Measurements from ENCODE around the gene DKK2. TPM values are rescaled to one million over a fixed set of nuclear protein-coding genes. Genes with fewer than 3 reads are reported as not detected.

Gene DKK2
- total RNA-seq, 1 experiment from 2014 or later = 0.11 TPM

DNA sequence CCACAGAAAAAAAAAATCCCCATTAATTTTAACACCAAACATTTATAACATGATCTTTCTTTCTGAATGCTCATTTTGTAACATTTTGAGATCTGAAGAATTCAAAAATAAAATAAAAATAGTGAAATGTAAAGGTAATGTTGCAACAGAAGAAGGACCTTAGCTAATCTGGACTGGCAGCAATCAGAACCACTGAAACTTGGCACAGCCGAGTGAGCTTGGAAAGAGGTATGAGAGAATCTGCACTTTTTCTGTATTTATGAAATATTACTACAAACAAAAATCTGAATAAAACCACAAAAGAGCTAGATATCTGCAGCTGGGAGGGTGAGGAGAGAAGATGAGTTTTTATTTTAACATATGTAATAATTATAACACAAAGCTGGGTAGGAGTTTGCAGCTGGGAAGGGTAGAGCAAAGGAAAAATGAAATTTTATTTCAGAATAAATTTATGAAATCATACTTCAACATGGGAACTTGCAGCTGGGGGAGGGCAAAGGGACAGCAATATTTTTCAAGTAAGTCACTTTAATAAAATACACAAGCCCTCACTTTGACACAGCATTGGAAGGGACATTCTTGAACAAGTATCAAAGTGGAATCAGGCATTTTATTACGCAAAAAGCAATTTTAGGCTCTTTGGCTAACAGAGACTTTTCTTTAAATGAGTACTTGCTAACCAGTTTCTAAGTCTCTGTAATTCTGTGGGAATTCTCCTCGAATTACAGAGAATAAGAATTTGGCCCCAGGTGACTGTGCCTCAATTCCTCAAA, 26.7 kb downstream of the DKK2 start:
- H3K27me3 ChIP-seq (ENCODE audit: insufficient read depth, low read length) = no peaks in the 10 kb centered on the region
- Mint-ChIP-seq H3K4me1 (no peaks in the 10 kb centered on the region), H3K36me3 (ENCODE audit: insufficient read depth in 1 of 3, low read depth in 3 of 3) (no peaks in the 10 kb centered on the region), H3K4me3 (no peak overlapping the region), H3K27ac (no peak overlapping the region), H3K9me3 (no peaks in the 10 kb centered on the region), H3K27me3 (ENCODE audit: low read depth) (no peaks in the 10 kb centered on the region)
- no peak overlapping the region for H4K5ac ChIP-seq (ENCODE audit: insufficient read length, low read depth, low read length)
- no peak overlapping the region for H2BK5ac ChIP-seq (ENCODE audit: insufficient read length, low read length)
- no peak overlapping the region for H3K56ac ChIP-seq (ENCODE audit: insufficient read length, low read depth, low read length)
- no peak overlapping the region for H3K27ac ChIP-seq (ENCODE audit: insufficient read length, low read depth, low read length)
- H3K4me2 ChIP-seq (ENCODE audit: insufficient read depth, insufficient read length, low read length) = no peak overlapping the region
- no peak overlapping the region for H2BK15ac ChIP-seq (ENCODE audit: low read depth, low read length)
- no peak overlapping the region for H4K8ac ChIP-seq (replicated peaks; ENCODE audit: insufficient read length, low read depth, low read length)
- H3K23ac ChIP-seq (ENCODE audit: insufficient read length, low read depth, low read length) = no peak overlapping the region
- no peak overlapping the region for H2AK5ac ChIP-seq (ENCODE audit: insufficient read length, low read length)
- H3K79me1 ChIP-seq (ENCODE audit: insufficient read depth, low read depth, low read length, poor library complexity, severe bottlenecking) = no peaks in the 10 kb centered on the region
- TF ChIP-seq, protein P1, sequence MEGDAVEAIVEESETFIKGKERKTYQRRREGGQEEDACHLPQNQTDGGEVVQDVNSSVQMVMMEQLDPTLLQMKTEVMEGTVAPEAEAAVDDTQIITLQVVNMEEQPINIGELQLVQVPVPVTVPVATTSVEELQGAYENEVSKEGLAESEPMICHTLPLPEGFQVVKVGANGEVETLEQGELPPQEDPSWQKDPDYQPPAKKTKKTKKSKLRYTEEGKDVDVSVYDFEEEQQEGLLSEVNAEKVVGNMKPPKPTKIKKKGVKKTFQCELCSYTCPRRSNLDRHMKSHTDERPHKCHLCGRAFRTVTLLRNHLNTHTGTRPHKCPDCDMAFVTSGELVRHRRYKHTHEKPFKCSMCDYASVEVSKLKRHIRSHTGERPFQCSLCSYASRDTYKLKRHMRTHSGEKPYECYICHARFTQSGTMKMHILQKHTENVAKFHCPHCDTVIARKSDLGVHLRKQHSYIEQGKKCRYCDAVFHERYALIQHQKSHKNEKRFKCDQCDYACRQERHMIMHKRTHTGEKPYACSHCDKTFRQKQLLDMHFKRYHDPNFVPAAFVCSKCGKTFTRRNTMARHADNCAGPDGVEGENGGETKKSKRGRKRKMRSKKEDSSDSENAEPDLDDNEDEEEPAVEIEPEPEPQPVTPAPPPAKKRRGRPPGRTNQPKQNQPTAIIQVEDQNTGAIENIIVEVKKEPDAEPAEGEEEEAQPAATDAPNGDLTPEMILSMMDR (conservative IDR thresholded peaks at IDR 0.05) = no peak
- no peak overlapping the region for H4K91ac ChIP-seq (ENCODE audit: insufficient read length, low read depth, low read length)
- H2AFZ ChIP-seq (ENCODE audit: low read length) = no peak overlapping the region
- H2BK12ac ChIP-seq (ENCODE audit: insufficient read length, low read depth, low read length) = no peak overlapping the region
- no peak overlapping the region for H3K9ac ChIP-seq (ENCODE audit: extremely low read depth, insufficient read length, low read length)
- no peak overlapping the region for H3K14ac ChIP-seq (ENCODE audit: insufficient read depth, low read length)
- no peaks in the 10 kb centered on the region for H3K23me2 ChIP-seq (ENCODE audit: insufficient read length, low read depth, low read length, poor library complexity, severe bottlenecking)
- WGBS (ENCODE audit: extremely low coverage, insufficient read length, low lambda C conversion rate) = no CpG with 5 or more reads among the region's 3 CpGs
- H2BK120ac ChIP-seq (ENCODE audit: low read depth, low read length, poor library complexity, severe bottlenecking) = no peak overlapping the region
- H3K9me3 ChIP-seq (ENCODE audit: control insufficient read depth, low read depth, low read length) = no peaks in the 10 kb centered on the region
- no peaks in the 10 kb centered on the region for H4K20me1 ChIP-seq (ENCODE audit: control insufficient read depth, insufficient read depth, insufficient read length)
- no peak for DNase-seq
- H3K4me1 ChIP-seq (ENCODE audit: insufficient read depth, low read length) = no peaks in the 10 kb centered on the region
- H3T11ph ChIP-seq (ENCODE audit: low read length) = no peak overlapping the region
- no peak overlapping the region for H2BK20ac ChIP-seq (ENCODE audit: low read depth, low read length, poor library complexity, severe bottlenecking)
- H3K18ac ChIP-seq (ENCODE audit: insufficient read length, low read depth, low read length) = no peak overlapping the region
- no peaks in the 10 kb centered on the region for H3K79me2 ChIP-seq (ENCODE audit: insufficient read depth, low read length)
- H3K4ac ChIP-seq (ENCODE audit: low read depth, low read length) = no peak overlapping the region
